ENCODE measurements around the gene PDE8A.

Gene PDE8A

DNA sequence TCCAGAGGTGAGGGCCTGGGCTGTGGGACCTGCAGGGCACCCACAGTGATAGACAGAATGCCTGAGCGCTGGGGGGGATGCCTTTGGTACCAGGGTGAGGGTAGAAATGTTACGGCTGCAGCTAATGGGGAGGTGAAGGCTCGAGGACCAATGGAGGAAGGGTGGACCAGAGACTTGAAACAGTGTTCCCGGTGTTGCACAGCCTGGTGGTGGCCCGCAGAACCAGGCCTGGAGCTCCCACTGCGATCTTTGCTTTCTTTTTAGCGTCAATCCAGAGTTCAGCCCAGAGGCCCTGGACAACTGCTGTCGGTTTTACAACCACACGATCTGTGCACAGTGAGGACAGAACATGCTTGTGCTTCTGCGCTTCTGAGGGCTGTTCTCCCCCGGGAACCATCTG is 36.8 kb upstream of the PDE8A start:
- no peak overlapping the region for H3K27ac ChIP-seq
- TF ChIP-seq, protein P1, sequence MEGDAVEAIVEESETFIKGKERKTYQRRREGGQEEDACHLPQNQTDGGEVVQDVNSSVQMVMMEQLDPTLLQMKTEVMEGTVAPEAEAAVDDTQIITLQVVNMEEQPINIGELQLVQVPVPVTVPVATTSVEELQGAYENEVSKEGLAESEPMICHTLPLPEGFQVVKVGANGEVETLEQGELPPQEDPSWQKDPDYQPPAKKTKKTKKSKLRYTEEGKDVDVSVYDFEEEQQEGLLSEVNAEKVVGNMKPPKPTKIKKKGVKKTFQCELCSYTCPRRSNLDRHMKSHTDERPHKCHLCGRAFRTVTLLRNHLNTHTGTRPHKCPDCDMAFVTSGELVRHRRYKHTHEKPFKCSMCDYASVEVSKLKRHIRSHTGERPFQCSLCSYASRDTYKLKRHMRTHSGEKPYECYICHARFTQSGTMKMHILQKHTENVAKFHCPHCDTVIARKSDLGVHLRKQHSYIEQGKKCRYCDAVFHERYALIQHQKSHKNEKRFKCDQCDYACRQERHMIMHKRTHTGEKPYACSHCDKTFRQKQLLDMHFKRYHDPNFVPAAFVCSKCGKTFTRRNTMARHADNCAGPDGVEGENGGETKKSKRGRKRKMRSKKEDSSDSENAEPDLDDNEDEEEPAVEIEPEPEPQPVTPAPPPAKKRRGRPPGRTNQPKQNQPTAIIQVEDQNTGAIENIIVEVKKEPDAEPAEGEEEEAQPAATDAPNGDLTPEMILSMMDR (conservative IDR thresholded peaks at IDR 0.05) = no peak
- TF ChIP-seq ZFX (IDR thresholded peaks at IDR 0.05) = no peak

DNA sequence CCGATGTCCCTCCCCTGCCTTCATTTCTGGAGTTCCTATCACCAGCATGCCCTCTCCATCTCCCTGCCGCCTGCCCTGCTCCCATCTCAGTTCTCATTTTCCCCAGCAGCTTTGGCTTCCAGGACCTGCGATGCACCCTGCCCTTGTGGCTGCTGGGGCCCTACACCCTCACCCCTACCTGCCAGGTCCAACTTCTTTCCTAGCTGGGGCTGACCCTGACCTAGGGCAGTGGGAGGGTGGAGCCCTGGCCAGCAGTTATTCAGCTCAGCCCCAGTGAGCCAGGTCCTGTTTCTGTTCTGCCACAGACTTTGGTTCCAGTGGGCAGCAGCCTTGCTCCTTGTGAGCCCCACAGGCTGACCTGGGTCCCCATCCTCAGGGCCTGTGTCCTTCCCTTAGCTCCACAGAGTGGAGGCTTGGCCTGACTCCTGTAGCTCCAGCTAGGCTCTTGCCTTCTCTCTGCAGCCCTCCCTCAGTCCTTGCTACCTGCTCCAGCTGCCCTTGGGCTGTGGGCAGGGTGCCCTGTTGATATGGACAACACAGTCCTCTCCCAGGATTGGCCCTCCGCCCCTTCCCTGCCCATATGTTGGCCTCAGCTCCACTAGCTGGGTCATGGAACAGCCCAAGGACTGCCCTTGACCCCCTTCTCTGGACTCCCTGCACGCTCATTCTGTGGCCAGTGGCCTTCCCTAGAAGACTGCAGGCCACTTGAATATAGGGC is 34.7 kb upstream of the PDE8A start:
- no peak overlapping the region for H3K27ac ChIP-seq
- TF ChIP-seq, protein P1 (conservative IDR thresholded peaks at IDR 0.05) = no peak
- no peak for TF ChIP-seq ZFX (IDR thresholded peaks at IDR 0.05)

DNA sequence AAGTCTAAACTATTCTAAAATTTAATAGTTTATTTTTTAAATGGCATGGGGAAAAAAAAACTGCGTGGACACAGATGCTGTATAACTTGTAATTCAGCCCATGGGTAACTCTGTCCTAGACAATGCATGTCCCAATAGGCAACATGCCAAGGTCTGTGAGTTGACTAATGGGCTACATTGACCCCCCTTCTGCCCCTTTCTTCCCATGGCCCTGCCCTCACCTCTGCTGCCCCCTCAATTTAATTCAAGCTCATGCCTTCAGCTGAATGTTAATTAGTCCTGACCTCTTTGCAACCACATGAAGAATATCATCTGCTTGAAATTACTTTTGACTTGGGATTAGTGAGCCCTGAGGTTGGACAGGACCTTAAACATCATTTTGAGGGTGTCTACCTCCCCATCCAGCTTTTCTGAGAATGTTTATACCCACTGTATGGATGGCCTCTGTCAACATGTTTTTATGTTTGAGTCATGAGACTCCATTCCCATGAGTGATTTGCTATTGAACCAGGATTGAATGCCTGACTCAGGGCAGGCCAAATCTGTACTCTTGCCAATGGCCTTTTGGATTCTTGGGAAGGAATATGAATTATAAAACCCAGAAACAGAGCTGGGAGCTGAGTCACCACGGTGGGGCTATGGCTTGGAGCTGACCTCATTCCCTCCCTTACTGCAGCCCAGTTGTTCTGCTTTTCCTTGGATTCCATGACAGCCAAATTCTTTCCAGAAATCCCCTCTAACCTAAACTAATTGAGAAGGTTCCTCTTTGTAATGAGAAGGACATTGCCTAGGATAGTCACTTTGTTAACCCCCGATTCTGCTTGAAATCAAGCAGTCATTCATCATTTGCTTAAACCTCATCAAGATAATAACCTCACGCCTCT is 33.5 kb upstream of the PDE8A start:
- TF ChIP-seq, protein P1 (conservative IDR thresholded peaks at IDR 0.05) = no peak
- no peak for TF ChIP-seq ZFX (IDR thresholded peaks at IDR 0.05)
- H3K27ac ChIP-seq = no peak overlapping the region

DNA sequence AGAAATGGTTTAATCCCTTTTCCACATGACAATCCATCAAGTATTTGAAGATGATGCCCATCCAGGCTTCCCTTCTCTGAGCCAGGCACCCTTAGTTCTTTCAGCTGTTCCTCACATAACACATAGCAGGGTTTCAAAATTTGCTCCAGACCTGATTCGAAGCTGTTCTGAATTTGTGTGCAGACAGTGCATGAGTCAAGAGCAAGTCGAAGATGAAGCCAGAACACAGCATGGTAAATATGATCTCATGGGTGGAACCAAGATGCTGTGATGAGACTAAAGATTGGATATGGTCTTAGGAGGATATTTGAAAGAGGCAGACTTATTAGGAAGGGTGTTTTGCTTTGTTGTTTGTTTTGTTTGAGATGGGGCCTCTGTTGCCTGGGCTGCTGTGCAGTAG is 32.6 kb upstream of the PDE8A start:
- TF ChIP-seq, protein P1 (conservative IDR thresholded peaks at IDR 0.05) = no peak
- TF ChIP-seq ZFX (IDR thresholded peaks at IDR 0.05) = no peak

DNA sequence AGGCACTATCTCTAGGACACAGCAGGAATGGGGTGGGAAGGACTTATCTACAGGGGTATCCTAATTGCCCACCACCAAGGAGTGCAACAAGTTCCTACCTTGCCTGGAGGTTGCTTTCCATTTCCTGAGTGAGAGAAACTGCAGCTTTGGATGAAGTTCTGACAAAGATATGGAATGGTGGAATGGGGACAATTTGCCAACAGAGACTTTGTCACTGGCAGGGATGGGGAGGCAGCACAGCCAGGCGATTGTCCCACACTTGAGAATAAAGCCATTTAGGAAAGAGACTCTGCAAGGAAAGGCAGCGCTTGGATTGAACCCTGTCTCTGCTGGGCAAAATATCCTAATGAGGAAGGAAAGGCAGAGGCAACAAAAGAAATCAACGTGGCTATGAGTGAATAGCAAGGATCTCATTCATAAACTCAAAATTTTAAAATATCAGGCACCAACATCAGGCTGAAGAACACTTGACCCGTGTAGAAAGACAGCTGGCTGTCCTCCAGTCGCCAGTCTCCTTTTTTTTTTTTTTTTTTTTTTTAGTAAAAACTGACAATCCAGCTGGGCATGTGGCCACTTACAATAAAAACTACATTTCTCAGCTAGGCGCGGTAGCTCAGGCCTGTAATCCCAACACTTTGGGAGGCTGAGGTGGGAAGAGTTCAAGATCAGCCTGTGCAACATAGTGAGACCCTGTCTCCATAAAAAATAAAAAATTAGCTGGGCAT is 31.6 kb upstream of the PDE8A start:
- no peak for TF ChIP-seq ZFX (IDR thresholded peaks at IDR 0.05)
- TF ChIP-seq, protein P1 (conservative IDR thresholded peaks at IDR 0.05) = no peak
- H3K27ac ChIP-seq = no peak overlapping the region

More for the DNA sequence above, 32.6 kb upstream of the PDE8A start:
- H3K27ac ChIP-seq = no peak overlapping the region

DNA sequence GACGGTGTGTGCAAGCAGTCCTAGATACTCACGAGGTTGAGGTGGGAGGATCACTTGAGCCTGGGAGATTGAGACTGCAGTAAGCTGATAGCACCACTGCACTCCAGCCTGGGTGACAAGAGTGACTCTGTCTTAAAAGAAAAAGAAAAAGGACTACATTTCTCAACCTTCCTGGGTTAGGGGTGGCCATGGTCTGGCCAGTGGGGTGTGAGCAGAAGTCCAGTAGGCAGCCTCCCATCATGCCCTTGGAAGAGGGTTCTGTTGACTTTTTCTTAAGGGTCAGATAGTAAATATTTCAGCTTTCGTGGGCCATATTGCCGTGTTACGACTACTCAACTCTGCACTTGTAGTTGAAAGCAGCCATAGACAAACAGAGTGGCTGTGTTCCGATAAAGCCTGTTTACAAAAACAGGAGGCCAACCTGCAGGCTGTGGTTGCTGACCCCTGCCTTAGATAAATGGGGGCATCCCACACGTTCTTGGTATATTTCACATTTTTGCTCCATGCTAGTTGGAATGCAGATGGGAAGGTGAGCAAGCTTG is 31.0 kb upstream of the PDE8A start:
- no peak overlapping the region for H3K27ac ChIP-seq
- no peak for TF ChIP-seq ZFX (IDR thresholded peaks at IDR 0.05)
- TF ChIP-seq, protein P1 (conservative IDR thresholded peaks at IDR 0.05) = no peak

Data from C4-2B (cell line).